Glutamatergic neuron (in vitro differentiated cells): ENCODE data around the gene HDAC4. TPM values are rescaled to one million over a fixed set of nuclear protein-coding genes. Genes with fewer than 3 reads are reported as not detected.
"Not testable (repeated sequence)": the region's sequence is repeated elsewhere in the genome, so short reads cannot be mapped to it uniquely, and the experiment has no call there.

Source experiments
- DNase-seq: peaks from one replicate; pipeline ENCODE4 v3.0.0; 2022
- H3K27ac Mint-ChIP-seq: one replicate; pipeline ENCODE4 v1.8.0; 2020; ENCODE audit warnings: mild to moderate bottlenecking, mixed read lengths, inconsistent platforms; ENCODE audit not compliant: unreplicated experiment
- H3K27me3 Mint-ChIP-seq: one replicate; pipeline ENCODE4 v1.8.0; 2020; ENCODE audit warnings: mild to moderate bottlenecking, moderate library complexity, mixed read lengths, inconsistent platforms; ENCODE audit not compliant: unreplicated experiment
- H3K36me3 Mint-ChIP-seq: one replicate; pipeline ENCODE4 v1.8.0; 2020; ENCODE audit warnings: mild to moderate bottlenecking, mixed read lengths, inconsistent platforms; ENCODE audit not compliant: unreplicated experiment
- H3K4me1 Mint-ChIP-seq: one replicate; pipeline ENCODE4 v1.8.0; 2020; ENCODE audit warnings: mild to moderate bottlenecking, low read depth, mixed read lengths, inconsistent platforms; ENCODE audit not compliant: unreplicated experiment
- H3K4me3 Mint-ChIP-seq: one replicate; pipeline ENCODE4 v1.8.0; 2020; ENCODE audit warnings: mild to moderate bottlenecking, mixed read lengths, inconsistent platforms; ENCODE audit not compliant: unreplicated experiment
- H3K9me3 Mint-ChIP-seq: one replicate; pipeline ENCODE4 v1.8.0; 2020; ENCODE audit warnings: mild to moderate bottlenecking, moderate library complexity, mixed read lengths, inconsistent platforms; ENCODE audit not compliant: unreplicated experiment
- total RNA-seq: library from RNA; stranded (reverse); fragmentation: NEBNext Ultra II Directional; extraction: Animal tissue kit (Norgen Biotek cat#: 25700); gene quantifications from one replicate; pipeline ENCODE4 v1.2.1, GENCODE V29; 2021; ENCODE audit not compliant: unreplicated experiment
- TF ChIP-seq, protein P1 (sequence below): fragments of 200-600 bp; sonication (generic); IDR thresholded peaks from one replicate; pipeline ENCODE4 v1.5.0; 2021; ENCODE audit not compliant: partially characterized antibody, unreplicated experiment

HDAC4 gene
- total RNA-seq, 1 donor from 2014 or later: 90.6 TPM

DNA sequence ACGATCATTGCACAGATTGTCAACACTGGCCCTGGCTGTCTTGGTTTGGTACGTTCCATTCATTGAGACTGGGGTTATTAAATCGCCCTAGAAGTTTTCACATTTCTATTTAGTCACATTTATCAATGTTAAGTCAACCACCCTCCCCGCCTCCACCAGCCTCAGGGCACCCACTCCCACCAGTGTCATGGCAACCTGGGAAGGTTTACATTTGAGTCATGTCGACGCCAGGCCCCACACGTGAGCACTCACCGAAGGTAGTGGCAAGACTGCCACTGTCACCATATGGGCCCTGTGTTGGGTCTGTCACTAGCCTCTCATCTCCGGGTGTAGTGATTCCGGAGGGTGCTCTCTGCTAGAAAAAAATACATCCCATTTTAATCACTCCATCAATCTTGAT lies 358.8 kb downstream of the HDAC4 start:
- Mint-ChIP-seq H3K36me3 (peaks cover 13% of the 10 kb centered on the region), H3K27ac (no peak overlapping the region), H3K4me1 (peaks cover 3% of the 10 kb centered on the region), H3K27me3 (peaks cover 9% of the 10 kb centered on the region), H3K4me3 (no peak overlapping the region), H3K9me3 (peaks cover 14% of the 10 kb centered on the region)
- no peak for DNase-seq
- TF ChIP-seq, protein P1, sequence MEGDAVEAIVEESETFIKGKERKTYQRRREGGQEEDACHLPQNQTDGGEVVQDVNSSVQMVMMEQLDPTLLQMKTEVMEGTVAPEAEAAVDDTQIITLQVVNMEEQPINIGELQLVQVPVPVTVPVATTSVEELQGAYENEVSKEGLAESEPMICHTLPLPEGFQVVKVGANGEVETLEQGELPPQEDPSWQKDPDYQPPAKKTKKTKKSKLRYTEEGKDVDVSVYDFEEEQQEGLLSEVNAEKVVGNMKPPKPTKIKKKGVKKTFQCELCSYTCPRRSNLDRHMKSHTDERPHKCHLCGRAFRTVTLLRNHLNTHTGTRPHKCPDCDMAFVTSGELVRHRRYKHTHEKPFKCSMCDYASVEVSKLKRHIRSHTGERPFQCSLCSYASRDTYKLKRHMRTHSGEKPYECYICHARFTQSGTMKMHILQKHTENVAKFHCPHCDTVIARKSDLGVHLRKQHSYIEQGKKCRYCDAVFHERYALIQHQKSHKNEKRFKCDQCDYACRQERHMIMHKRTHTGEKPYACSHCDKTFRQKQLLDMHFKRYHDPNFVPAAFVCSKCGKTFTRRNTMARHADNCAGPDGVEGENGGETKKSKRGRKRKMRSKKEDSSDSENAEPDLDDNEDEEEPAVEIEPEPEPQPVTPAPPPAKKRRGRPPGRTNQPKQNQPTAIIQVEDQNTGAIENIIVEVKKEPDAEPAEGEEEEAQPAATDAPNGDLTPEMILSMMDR: no peak

DNA sequence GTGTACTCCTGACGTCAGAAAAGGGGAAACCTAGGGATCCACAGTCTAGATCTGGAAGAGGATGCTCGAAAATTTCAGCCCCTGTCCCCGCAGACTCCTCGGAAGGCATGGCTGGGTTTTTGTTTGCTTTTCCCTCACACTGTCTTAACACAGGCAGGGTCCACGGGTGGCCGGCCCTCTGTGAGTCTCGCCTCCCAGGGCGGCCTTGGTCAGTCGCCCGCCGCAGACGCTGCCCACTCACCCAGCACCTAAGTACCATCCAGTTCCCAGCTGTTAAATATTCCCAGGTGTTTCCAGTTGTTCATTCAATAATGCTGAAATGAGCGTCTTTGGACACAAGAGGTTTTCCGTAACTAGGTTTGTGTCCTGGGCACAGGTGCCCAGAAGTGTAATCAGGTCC lies 359.8 kb downstream of the HDAC4 start:
- H3K4me1 Mint-ChIP-seq: peaks cover 3% of the 10 kb centered on the region
- DNase-seq: no peak
- peaks cover 9% of the 10 kb centered on the region for H3K27me3 Mint-ChIP-seq
- TF ChIP-seq, protein P1: no peak
- no peak overlapping the region for H3K27ac Mint-ChIP-seq
- H3K36me3 Mint-ChIP-seq: peaks cover 13% of the 10 kb centered on the region
- peaks cover 14% of the 10 kb centered on the region for H3K9me3 Mint-ChIP-seq
- H3K4me3 Mint-ChIP-seq: no peak overlapping the region

DNA sequence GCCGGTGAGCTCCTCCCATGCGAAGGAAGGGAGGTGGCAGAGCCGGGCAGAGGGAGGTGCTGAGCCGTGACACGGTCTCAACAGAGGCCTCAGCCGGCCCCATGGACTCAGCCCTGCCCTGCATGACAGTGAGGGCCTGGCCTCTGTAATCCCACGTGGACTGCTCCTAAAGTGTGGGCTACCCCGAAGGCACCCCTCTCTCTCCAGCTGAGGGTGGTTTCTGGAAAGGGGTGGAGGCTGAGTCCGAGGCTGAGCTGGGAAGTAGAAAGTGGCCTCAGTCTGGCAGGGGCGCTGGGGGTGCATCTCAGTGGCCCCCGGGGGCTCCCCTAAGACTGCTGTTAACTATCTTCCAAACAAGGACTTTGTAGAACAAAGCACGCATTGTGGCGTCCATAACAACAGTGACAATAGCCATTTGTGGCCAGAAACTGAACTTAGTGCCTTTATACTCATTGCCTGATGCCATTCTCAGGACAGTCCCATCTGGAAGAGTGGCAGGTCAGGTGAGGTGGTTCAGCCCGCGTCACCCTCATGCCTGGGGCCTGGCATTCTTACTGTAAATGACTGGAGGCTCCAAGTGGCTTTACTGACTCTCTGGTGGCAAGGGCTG lies 360.6 kb downstream of the HDAC4 start:
- peaks cover 3% of the 10 kb centered on the region for H3K4me1 Mint-ChIP-seq
- H3K27me3 Mint-ChIP-seq: peaks cover 9% of the 10 kb centered on the region
- TF ChIP-seq, protein P1: no peak

DNA sequence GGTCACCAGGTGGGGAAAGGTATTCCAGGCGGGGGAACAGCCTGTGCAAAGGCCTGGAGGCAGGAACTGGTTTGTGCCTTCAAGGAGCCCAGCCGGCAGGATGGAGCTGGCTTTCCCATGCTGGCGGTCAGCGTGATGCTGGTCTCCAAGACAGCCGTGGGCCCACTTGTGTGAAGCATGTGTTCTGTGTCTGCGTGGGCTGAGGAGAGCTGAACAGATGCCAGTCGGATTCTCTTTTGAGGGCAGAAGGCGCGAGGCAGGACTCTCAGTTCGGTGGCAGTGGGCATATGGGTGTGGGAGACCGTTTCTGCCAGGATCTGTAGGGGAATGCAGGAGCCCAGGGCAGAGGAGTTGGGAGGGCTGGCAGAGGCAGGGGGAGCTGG lies 361.4 kb downstream of the HDAC4 start:
- H3K27me3 Mint-ChIP-seq: peaks cover 9% of the 10 kb centered on the region
- H3K9me3 Mint-ChIP-seq: peaks cover 14% of the 10 kb centered on the region
- no peak overlapping the region for H3K27ac Mint-ChIP-seq
- no peak overlapping the region for H3K4me3 Mint-ChIP-seq
- peaks cover 3% of the 10 kb centered on the region for H3K4me1 Mint-ChIP-seq
- peaks cover 13% of the 10 kb centered on the region for H3K36me3 Mint-ChIP-seq
- DNase-seq: no peak
- TF ChIP-seq, protein P1: no peak

More for the DNA sequence above, 360.6 kb downstream of the HDAC4 start:
- Mint-ChIP-seq H3K4me3 (no peak overlapping the region), H3K27ac (no peak overlapping the region), H3K36me3 (peaks cover 13% of the 10 kb centered on the region), H3K9me3 (peaks cover 14% of the 10 kb centered on the region)
- no peak for DNase-seq

DNA sequence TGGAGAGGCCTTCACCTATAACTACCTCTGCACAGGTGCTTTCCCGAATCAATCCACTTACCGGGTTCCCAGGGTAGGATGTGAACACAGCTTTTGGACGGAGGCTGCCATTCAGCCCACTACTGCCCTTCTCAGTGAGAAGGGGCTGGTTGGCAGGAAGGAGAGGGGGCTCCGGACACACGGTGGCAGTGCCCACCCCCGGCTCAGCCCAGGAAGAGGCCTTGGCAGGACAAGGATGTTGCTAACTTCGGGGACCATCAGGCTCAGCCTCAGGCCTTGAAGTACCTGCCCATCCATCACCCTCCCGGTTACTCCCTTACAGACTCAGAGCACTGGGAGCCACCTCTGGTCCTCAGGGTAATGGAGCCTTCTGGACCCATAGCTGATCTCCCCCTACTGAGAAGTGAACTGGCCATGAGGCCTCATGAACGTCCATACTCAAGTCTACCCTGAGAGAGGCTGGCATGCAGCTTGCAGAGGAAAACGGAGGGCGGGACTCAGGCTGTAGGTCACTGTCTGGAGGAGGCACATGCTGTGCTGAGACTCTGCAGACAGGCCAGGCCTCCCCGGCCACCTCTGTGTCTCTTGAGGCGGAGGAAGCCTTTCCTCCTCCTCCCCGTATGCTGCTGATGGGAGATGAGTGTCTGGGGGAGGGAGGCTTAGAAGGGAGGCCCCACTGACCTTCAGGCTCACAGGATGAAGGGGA lies 361.9 kb downstream of the HDAC4 start:
- no peak overlapping the region for H3K27ac Mint-ChIP-seq
- H3K36me3 Mint-ChIP-seq: peaks cover 13% of the 10 kb centered on the region
- TF ChIP-seq, protein P1: no peak
- H3K27me3 Mint-ChIP-seq: peaks cover 7% of the 10 kb centered on the region
- no peak for DNase-seq
- no peak overlapping the region for H3K4me3 Mint-ChIP-seq
- peaks cover 14% of the 10 kb centered on the region for H3K9me3 Mint-ChIP-seq
- H3K4me1 Mint-ChIP-seq: peaks cover 3% of the 10 kb centered on the region

DNA sequence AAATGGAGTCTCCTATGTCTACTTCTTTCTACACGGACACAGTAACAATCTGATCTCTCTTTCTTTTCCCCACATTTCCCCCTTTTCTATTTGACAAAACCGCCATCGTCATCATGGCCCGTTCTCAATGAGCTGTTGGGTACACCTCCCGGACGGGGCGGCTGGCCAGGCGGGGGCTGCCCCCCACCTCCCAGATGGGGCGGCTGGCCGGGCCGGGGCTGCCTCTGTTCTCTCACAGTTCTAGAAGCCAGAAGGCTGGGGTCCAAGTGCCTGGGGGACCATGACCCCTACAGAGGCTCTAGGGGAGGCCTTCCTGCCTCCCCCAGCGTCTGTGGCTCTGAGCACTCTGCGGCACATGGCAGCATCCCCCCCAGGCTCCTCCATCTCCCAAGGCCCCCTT lies 362.5 kb downstream of the HDAC4 start:
- not testable (repeated sequence) for H3K4me1 Mint-ChIP-seq, H3K36me3 Mint-ChIP-seq, H3K4me3 Mint-ChIP-seq, H3K27me3 Mint-ChIP-seq, H3K27ac Mint-ChIP-seq, DNase-seq
- H3K9me3 Mint-ChIP-seq: peaks cover 12% of the 10 kb centered on the region
